B cell (primary cell): ENCODE measurements around the gene MROH2A.

Source experiments
- CTCF ChIP-seq: fragments of 200-600 bp; IDR thresholded peaks from one replicate; pipeline ENCODE4 v1.8.0; 2022; ENCODE audit warnings: antibody characterized with exemption, mild to moderate bottlenecking
- EZH2 ChIP-seq: IDR thresholded peaks from 2 replicates; pipeline ENCODE4 v1.6.1; 2012; ENCODE audit warnings: borderline replicate concordance, low read depth, mild to moderate bottlenecking, moderate library complexity, low read length; ENCODE audit not compliant: insufficient read depth, poor library complexity, severe bottlenecking

GRCh38 chr2:233849607-233850271 lies 71.6 kb downstream of the MROH2A start:
- TF ChIP-seq CTCF: no peak
- no peak for TF ChIP-seq EZH2
